K562 (cell line): ENCODE data around the gene IL26. TPM values are rescaled to one million over a fixed set of nuclear protein-coding genes. Genes with fewer than 3 reads are reported as not detected.

Experiments
- ATAC-seq: fragments of 200-7000 bp; cut with Tn5 transposase; 3 replicates; pipeline ENCODE4 v1.9.1; 2020; ENCODE audit warnings: moderate library complexity
- BruUV-seq: library from RNA; stranded (reverse); fragments of 400-500 nt; replicated peaks from 2 replicates; lab custom pipeline; 2021; lab: Mats Ljungman, UMichigan
- CTCF ChIA-PET: fragments of 300-600 bp; formaldehyde crosslinking; extraction: SDS; loops from one replicate; lab custom pipeline; 2021; ENCODE audit warnings: low intra/inter-chr PET ratio; lab: Yijun Ruan, JAX
- POLR2A ChIA-PET: fragments of 300-600, 350-650 bp; sonication (Branson Sonifier 250); formaldehyde crosslinking; extraction: SDS; loops from one replicate; lab custom pipeline; 2021; ENCODE audit warnings: antibody characterized with exemption, inconsistent platforms; lab: Yijun Ruan, JAX
- DNase-seq, 4 experiments: peaks; one replicate each; pipeline versions ENCODE4 v3.0.0 to v3.0.0-alpha.2; 2011 to 2018; ENCODE audit warnings: low spot score in 3 of 4, mixed read lengths in 3 of 4; ENCODE audit errors: extremely low read depth in 1 of 4
- FAIRE-seq: peaks from 2 replicates; lab custom pipeline; 2011; peaks lifted over from hg19 to GRCh38; lab: Jason Lieb, UNC
- H2AFZ ChIP-seq: 2 replicates; pipeline ENCODE4 v1.6.0; 2011; ENCODE audit warnings: low read depth, low read length, control low read depth, inconsistent platforms
- H3K27ac ChIP-seq: fragments of 200-600 bp; 3 replicates; pipeline ENCODE4 v1.8.0; 2011; ENCODE audit warnings: low read depth, mild to moderate bottlenecking, control low read depth, inconsistent platforms, low read length, moderate library complexity, mixed read lengths; ENCODE audit errors: extremely low read depth
- H3K27me3 ChIP-seq, 2 experiments: fragments of 300-600 bp in 1 of 2; 2 replicates in 1 of 2; 3 replicates in 1 of 2; pipeline versions ENCODE4 v1.6.0 to v1.8.0; 2011; ENCODE audit warnings: inconsistent platforms in 2 of 2, low read length in 2 of 2, mild to moderate bottlenecking in 1 of 2, mixed read lengths in 1 of 2, moderate library complexity in 1 of 2; ENCODE audit not compliant: control insufficient read depth in 2 of 2, insufficient read depth in 2 of 2
- H3K36me3 ChIP-seq: fragments of 300-600 bp; 3 replicates; pipeline ENCODE4 v1.8.0; 2011; ENCODE audit warnings: mild to moderate bottlenecking, low read length, inconsistent platforms; ENCODE audit not compliant: control insufficient read depth, insufficient read depth
- H3K4me1 ChIP-seq, 2 experiments: fragments of 200-600 bp in 1 of 2; replicated peaks in 1 of 2; 2 replicates in 1 of 2; 3 replicates in 1 of 2; pipeline versions ENCODE4 v1.5.1 to v1.8.0; 2011; ENCODE audit warnings: inconsistent platforms in 2 of 2, low read length in 2 of 2, mild to moderate bottlenecking in 1 of 2, mixed read lengths in 1 of 2, moderate library complexity in 1 of 2; ENCODE audit not compliant: control insufficient read depth in 2 of 2, insufficient read depth in 2 of 2
- H3K4me2 ChIP-seq: 2 replicates; pipeline ENCODE4 v1.6.1; 2011; ENCODE audit warnings: low read length, control low read depth, inconsistent platforms, mixed read lengths; ENCODE audit not compliant: insufficient read depth
- H3K4me3 ChIP-seq: fragments of 200-600 bp; sonication (generic), shearing (Covaris generic); 2 replicates; pipeline ENCODE4 v1.5.1; 2016; ENCODE audit warnings: control low read depth, inconsistent platforms
- H3K79me2 ChIP-seq: fragments of 200-600 bp; 3 replicates; pipeline ENCODE4 v1.8.0; 2011; ENCODE audit warnings: low read length, inconsistent platforms; ENCODE audit not compliant: control insufficient read depth, insufficient read depth
- H3K9ac ChIP-seq, 2 experiments: 2 replicates each; pipeline versions ENCODE4 v1.6.0 to v1.6.1; 2011; ENCODE audit warnings: low read depth in 2 of 2, low read length in 2 of 2, control low read depth in 1 of 2, inconsistent platforms in 1 of 2, mild to moderate bottlenecking in 1 of 2, mixed read lengths in 1 of 2; ENCODE audit not compliant: insufficient read depth in 1 of 2
- H3K9me1 ChIP-seq: one replicate; pipeline ENCODE4 v1.6.0; 2011; ENCODE audit warnings: inconsistent platforms, mild to moderate bottlenecking, low read length, moderate library complexity; ENCODE audit not compliant: control insufficient read depth, insufficient read depth
- H3K9me3 ChIP-seq: replicated peaks from 2 replicates; pipeline ENCODE4 v1.5.1; 2011; ENCODE audit warnings: low read depth, low read length, inconsistent platforms; ENCODE audit not compliant: control insufficient read depth, insufficient read depth
- H4K20me1 ChIP-seq: replicated peaks from 2 replicates; pipeline ENCODE4 v1.6.1; 2011; ENCODE audit warnings: low read length, inconsistent platforms, mixed read lengths; ENCODE audit not compliant: control insufficient read depth, insufficient read depth
- BHLHE40 ChIP-seq: IDR thresholded peaks from 2 replicates; pipeline ENCODE4 v1.6.1; 2011; ENCODE audit warnings: low read length, improper control_type of control experiment
- ETV5 ChIP-seq: sonication (generic); formaldehyde crosslinking; IDR thresholded peaks from 2 replicates; pipeline ENCODE4 v1.4.0; 2020; ENCODE audit warnings: low read depth, mild to moderate bottlenecking, missing genetic modification reagents
- HDAC3 ChIP-seq: fragments of 450-650 bp; IDR thresholded peaks from 2 replicates; pipeline ENCODE4 v1.6.1; 2018; ENCODE audit warnings: borderline replicate concordance, mild to moderate bottlenecking, moderate library complexity; ENCODE audit not compliant: partially characterized antibody
- MAFF ChIP-seq: IDR thresholded peaks from 2 replicates; pipeline ENCODE4 v1.6.1; 2012; ENCODE audit warnings: low read length, improper control_type of control experiment
- MCM7 ChIP-seq, 2 experiments: fragments of 450-650 bp; IDR thresholded peaks; 2 replicates each; pipeline ENCODE4 v1.6.1; 2016 to 2018
- MTA3 ChIP-seq: fragments of 450-650 bp; formaldehyde crosslinking; IDR thresholded peaks from 2 replicates; pipeline ENCODE4 v1.6.1; 2017; ENCODE audit warnings: mild to moderate bottlenecking, borderline replicate concordance
- NBN ChIP-seq: fragments of 450-650 bp; IDR thresholded peaks from 2 replicates; pipeline ENCODE4 v1.6.1; 2016; ENCODE audit warnings: low read depth, mild to moderate bottlenecking
- NR3C1 ChIP-seq: sonication (generic); formaldehyde crosslinking; IDR thresholded peaks from 2 replicates; pipeline ENCODE4 v1.8.1; 2022; ENCODE audit warnings: missing genetic modification reagents
- PTTG1 ChIP-seq: fragments of 450-650 bp; IDR thresholded peaks from 2 replicates; pipeline ENCODE4 v1.6.1; 2016; ENCODE audit warnings: low read depth, mild to moderate bottlenecking, missing genetic modification characterization, missing compliant biosample characterization
- SAFB2 ChIP-seq: fragments of 200-400 bp; formaldehyde crosslinking; IDR thresholded peaks from 2 replicates; pipeline ENCODE4 v1.6.1; 2018; ENCODE audit warnings: borderline replicate concordance, low read length, low read depth, moderate library complexity; ENCODE audit not compliant: severe bottlenecking
- SMARCA5 ChIP-seq: fragments of 450-650 bp; IDR thresholded peaks from 2 replicates; pipeline ENCODE4 v1.6.1; 2016
- TAF15 ChIP-seq: fragments of 200-400 bp; formaldehyde crosslinking; IDR thresholded peaks from 2 replicates; pipeline ENCODE4 v1.6.1; 2017; ENCODE audit warnings: mild to moderate bottlenecking, low read depth, low read length, moderate library complexity
- ZKSCAN8 ChIP-seq: fragments of 200-800 bp; sonication (Bioruptor generic); IDR thresholded peaks from 2 replicates; pipeline ENCODE4 v1.6.1; 2016; ENCODE audit warnings: missing genetic modification characterization, missing compliant biosample characterization
- WGBS: fragments of 100-300 bp; shearing (Covaris generic); methylation state at CpG from one replicate; pipeline ENCODE4 v1.1.6; 2016; ENCODE audit warnings: low coverage, mixed read lengths; ENCODE audit not compliant: insufficient coverage; ENCODE audit errors: missing lambda C conversion rate; 5-methylcytosine and 5-hydroxymethylcytosine counted together
- in situ Hi-C: fragments of 300-500 bp; cut with MboI; formaldehyde crosslinking; loops from 4 replicates; pipeline ENCODE4 v1.15.0; 2018; ENCODE audit warnings: inconsistent platforms, mixed read lengths
- intact Hi-C: fragments of 100-400 bp; cut with micrococcal nuclease; formaldehyde crosslinking; loops from 2 replicates; pipeline ENCODE4 v1.14.2; 2022
- polyA plus RNA-seq, 8 experiments: library from polyadenylated mRNA; depleted of rRNA in 4 of 8; stranded (reverse) in 5 of 8; unstranded in 3 of 8; fragments of >200 nt; fragmentation: Nextera tagmentation in 2 of 8; fragmentation: Illumina TruSeq in 1 of 8; extraction: Ambion mirVana in 2 of 8; extraction: Trizol in 1 of 8; gene quantifications; 2 replicates each; pipeline versions ENCODE4 v1.2.1 to v1.2.3, GENCODE V29; 2011 to 2014; ENCODE audit warnings: inconsistent platforms in 1 of 8, missing spikeins in 1 of 8
- total RNA-seq, 7 experiments: library from RNA; depleted of rRNA in 6 of 7; stranded (reverse); fragments of >200 nt in 6 of 7; fragmentation: Illumina TruSeq in 2 of 7; extraction: Trizol in 2 of 7; gene quantifications; 2 replicates each; pipeline versions ENCODE4 v1.2.1 to v1.2.3, GENCODE V29; 2011 to 2021; ENCODE audit warnings: low replicate concordance in 1 of 7
- TF ChIP-seq, protein P1 (sequence below): fragments of 250-450 bp; sonication (Bioruptor Pico); IDR thresholded peaks from 2 replicates; pipeline ENCODE4 v1.5.0; 2021; ENCODE audit warnings: mild to moderate bottlenecking, borderline replicate concordance
- TF ChIP-seq, protein P2 (sequence below): fragments of 250-450 bp; sonication (Bioruptor Pico); IDR thresholded peaks from 2 replicates; pipeline ENCODE4 v1.5.0; 2021; ENCODE audit warnings: mild to moderate bottlenecking, moderate library complexity
- TF ChIP-seq, protein P3 (sequence below): fragments of 250-450 bp; sonication (Bioruptor Pico); IDR thresholded peaks from 2 replicates; pipeline ENCODE4 v1.9.0; 2021; ENCODE audit warnings: mild to moderate bottlenecking
- TF ChIP-seq, protein P4 (sequence below): sonication (generic); formaldehyde crosslinking; IDR thresholded peaks from 2 replicates; pipeline ENCODE4 v1.8.1; 2023; ENCODE audit warnings: mild to moderate bottlenecking, missing genetic modification reagents, moderate library complexity

Gene IL26
- total and polyA plus RNA-seq, 9 of the 15 experiments (the other 6 are each of a cell fraction or from before 2014, with no cell fraction given) = not detected

DNA sequence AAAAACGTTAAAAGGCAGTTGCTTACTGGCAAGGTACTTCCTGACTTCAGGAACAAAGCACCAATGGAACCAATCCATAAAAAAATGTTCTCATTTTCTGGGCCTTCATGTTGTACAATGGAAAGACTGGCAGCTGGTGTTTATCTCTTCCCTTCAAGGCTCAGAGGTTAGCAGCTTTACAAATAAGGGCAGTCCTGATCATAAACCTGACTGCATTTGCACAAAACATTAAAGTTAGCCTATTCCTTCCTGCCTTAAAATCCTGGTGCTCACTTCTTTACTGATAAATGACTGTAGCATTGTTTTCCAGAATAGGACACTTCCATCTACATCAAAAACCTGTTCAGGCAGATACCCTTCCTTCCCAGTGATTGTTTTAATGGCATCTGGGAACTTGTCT, 19.2 kb downstream of the IL26 start:
- WGBS = 0% methylated on average over 1 of the region's 1 CpG
- in situ Hi-C loops = no loop called here
- H3K9ac ChIP-seq = no peak overlapping the region
- ChIA-PET CTCF (interaction anchor here (0.6 kb wide), 1 partner anchor 126 kb away, joined by 3 read pairs; no protein-coding TSS in a partner anchor), POLR2A (interaction anchor here (1.0 kb wide), 1 partner anchor 10 kb away, joined by 3 read pairs; no protein-coding TSS in a partner anchor)
- H3K9me3 ChIP-seq = no peaks in the 10 kb centered on the region
- intact Hi-C loops = no loop called here
- no peaks in the 10 kb centered on the region for H3K9me1 ChIP-seq
- no peak overlapping the region for H2AFZ ChIP-seq
- no TSS peak for BruUV-seq
- FAIRE-seq = no peak
- no peak for ATAC-seq
- no peaks in the 10 kb centered on the region for H3K27me3 ChIP-seq
- no peak overlapping the region for H3K4me2 ChIP-seq
- no peak overlapping the region for H3K27ac ChIP-seq
- no peak for DNase-seq
- H4K20me1 ChIP-seq = no peaks in the 10 kb centered on the region
- no peaks in the 10 kb centered on the region; a peak in 2 of 5 replicates for H3K4me1 ChIP-seq
- no peaks in the 10 kb centered on the region for H3K36me3 ChIP-seq
- no peaks in the 10 kb centered on the region for H3K79me2 ChIP-seq
- H3K4me3 ChIP-seq = no peak overlapping the region
- TF ChIP-seq HDAC3 (no peak), BHLHE40 (no peak), SMARCA5 (no peak), ZKSCAN8 (CRISPR knock-in tag) (no peak), MAFF (no peak), NBN (no peak), TAF15 (no peak), MTA3 (no peak), MCM7 (IDR thresholded peaks at IDR 0.05) (no peak), PTTG1 (tag) (no peak), NR3C1 (CRISPR knock-in tag) (no peak), SAFB2 (no peak), ETV5 (CRISPR knock-in tag) (no peak)
- TF ChIP-seq, protein P1, sequence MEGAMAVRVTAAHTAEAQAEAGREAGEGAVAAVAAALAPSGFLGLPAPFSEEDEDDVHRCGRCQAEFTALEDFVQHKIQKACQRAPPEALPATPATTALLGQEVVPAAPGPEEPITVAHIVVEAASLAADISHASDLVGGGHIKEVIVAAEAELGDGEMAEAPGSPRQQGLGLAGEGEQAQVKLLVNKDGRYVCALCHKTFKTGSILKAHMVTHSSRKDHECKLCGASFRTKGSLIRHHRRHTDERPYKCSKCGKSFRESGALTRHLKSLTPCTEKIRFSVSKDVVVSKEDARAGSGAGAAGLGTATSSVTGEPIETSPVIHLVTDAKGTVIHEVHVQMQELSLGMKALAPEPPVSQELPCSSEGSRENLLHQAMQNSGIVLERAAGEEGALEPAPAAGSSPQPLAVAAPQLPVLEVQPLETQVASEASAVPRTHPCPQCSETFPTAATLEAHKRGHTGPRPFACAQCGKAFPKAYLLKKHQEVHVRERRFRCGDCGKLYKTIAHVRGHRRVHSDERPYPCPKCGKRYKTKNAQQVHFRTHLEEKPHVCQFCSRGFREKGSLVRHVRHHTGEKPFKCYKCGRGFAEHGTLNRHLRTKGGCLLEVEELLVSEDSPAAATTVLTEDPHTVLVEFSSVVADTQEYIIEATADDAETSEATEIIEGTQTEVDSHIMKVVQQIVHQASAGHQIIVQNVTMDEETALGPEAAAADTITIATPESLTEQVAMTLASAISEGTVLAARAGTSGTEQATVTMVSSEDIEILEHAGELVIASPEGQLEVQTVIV = no peak
- TF ChIP-seq, protein P2, sequence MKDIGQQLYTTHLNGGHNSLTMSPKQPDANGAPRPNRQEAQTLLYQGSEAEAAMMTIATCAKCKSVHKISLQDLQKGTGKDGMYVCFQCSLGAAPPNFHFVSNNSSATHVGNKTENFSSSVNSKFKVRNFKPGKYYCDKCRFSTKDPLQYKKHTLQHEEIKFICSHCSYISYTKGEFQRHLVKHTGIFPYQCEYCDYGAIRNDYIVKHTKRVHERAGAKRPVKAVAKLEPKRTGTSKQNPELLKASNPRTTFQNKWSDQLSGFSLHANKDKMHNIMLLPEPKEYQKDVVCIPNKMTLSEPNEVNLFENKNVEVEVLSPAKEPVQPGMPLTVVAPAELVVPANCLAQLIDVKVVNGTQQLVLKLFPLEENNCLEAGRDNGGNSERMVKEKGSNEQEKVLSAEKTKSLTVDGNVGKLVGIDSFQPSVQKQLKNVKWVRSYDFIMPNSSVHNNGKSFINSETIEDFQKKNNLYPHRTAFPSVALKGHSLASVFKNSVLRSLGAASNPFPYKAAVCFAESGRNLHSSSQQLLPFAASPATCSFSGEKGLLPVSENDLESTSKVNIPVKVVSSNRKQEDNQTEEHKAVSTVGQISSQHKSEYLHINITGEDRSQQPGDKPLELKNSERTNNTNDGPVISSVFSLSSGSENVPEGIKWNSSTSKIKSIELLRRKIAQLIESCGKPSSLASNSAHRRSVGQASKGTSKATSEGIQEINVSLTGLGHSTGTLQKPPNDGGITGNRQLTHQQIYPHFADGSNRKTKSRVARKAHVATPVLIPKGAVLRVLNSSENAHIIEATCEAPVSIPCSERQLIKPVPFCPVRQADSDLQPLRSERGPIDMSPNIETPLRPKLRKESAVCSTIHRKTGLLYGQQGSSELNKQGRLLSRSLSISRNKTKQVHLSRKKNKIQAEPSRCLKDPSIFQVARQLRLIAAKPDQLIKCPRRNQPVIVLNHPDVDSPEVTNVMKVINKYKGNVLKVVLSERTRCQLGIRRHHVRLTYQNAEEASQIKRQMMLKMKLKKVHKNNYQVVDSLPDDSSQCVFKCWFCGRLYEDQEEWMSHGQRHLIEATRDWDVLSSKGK (CRISPR knock-in tag) = no peak
- TF ChIP-seq, protein P3, sequence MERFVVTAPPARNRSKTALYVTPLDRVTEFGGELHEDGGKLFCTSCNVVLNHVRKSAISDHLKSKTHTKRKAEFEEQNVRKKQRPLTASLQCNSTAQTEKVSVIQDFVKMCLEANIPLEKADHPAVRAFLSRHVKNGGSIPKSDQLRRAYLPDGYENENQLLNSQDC = no peak
- TF ChIP-seq, protein P4, sequence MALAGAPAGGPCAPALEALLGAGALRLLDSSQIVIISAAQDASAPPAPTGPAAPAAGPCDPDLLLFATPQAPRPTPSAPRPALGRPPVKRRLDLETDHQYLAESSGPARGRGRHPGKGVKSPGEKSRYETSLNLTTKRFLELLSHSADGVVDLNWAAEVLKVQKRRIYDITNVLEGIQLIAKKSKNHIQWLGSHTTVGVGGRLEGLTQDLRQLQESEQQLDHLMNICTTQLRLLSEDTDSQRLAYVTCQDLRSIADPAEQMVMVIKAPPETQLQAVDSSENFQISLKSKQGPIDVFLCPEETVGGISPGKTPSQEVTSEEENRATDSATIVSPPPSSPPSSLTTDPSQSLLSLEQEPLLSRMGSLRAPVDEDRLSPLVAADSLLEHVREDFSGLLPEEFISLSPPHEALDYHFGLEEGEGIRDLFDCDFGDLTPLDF = no peak
